MV-4-11 (cell line): ENCODE data around the gene SYT2.
A peak's percentile ranks its signal among the peaks of the same experiment; 100 is the strongest.
"Not testable (repeated sequence)": the region's sequence is repeated elsewhere in the genome, so short reads cannot be mapped to it uniquely, and the experiment has no call there.

Source experiments
- DNase-seq: peaks from one replicate; lab custom pipeline; 2025; lab: John Stamatoyannopoulos, UW

SYT2 gene

GRCh38 chr1:202710070-202711045, at the start of gene SYT2:
SYT2 (minus strand) TSS chr1:202710454; CDS start chr1:202605772, 104,682 bp downstream.
- no peak for DNase-seq

- no peak for DNase-seq
Measured at GRCh38 chr1:202756391-202756790, 46.1 kb upstream of the SYT2 start.

- DNase-seq: no peak
Measured at GRCh38 chr1:202754293-202754692, 44.0 kb upstream of the SYT2 start.

- peak; percentile 88 for DNase-seq
Measured at GRCh38 chr1:202752774-202753173, 42.5 kb upstream of the SYT2 start.

GRCh38 chr1:202750761-202751160, 40.5 kb upstream of the SYT2 start:
- DNase-seq: no peak

- no peak for DNase-seq
Measured at GRCh38 chr1:202750024-202750423, 39.8 kb upstream of the SYT2 start.

GRCh38 chr1:202745323-202745888, 35.2 kb upstream of the SYT2 start:
- DNase-seq: peak; percentile 27

GRCh38 chr1:202744770-202745169, 34.5 kb upstream of the SYT2 start:
- DNase-seq: not testable (repeated sequence)

GRCh38 chr1:202742496-202742895, 32.2 kb upstream of the SYT2 start:
- DNase-seq: no peak

- no peak for DNase-seq
Measured at GRCh38 chr1:202733251-202733650, 23.0 kb upstream of the SYT2 start.

GRCh38 chr1:202728951-202729350, 18.7 kb upstream of the SYT2 start:
- DNase-seq: no peak

GRCh38 chr1:202725526-202725925, 15.3 kb upstream of the SYT2 start:
- DNase-seq: no peak

- DNase-seq: no peak
Measured at GRCh38 chr1:202723708-202724107, 13.5 kb upstream of the SYT2 start.

- DNase-seq: not testable (repeated sequence)
Measured at GRCh38 chr1:202723046-202723445, 12.8 kb upstream of the SYT2 start.

- DNase-seq: no peak
Measured at GRCh38 chr1:202716654-202717053, 6.4 kb upstream of the SYT2 start.

- DNase-seq: not testable (repeated sequence)
Measured at GRCh38 chr1:202714202-202714601, 3.9 kb upstream of the SYT2 start.

GRCh38 chr1:202713110-202713509, 2.9 kb upstream of the SYT2 start:
- DNase-seq: no peak

- DNase-seq: no peak
Measured at GRCh38 chr1:202711949-202712635, 1.8 kb upstream of the SYT2 start.

GRCh38 chr1:202709276-202710041, 795 bp downstream of the SYT2 start:
- DNase-seq: no peak

- no peak for DNase-seq
Measured at GRCh38 chr1:202708456-202709275, 1.6 kb downstream of the SYT2 start.

- no peak for DNase-seq
Measured at GRCh38 chr1:202706851-202707250, 3.4 kb downstream of the SYT2 start.
